CD4-positive, CD25-positive, alpha-beta regulatory T cell (primary cell): Measurements from ENCODE around the gene AFG1L. TPM values are rescaled to one million over a fixed set of nuclear protein-coding genes. Genes with fewer than 3 reads are reported as not detected.

Experiments
- ATAC-seq, 2 donors: fragments of 150-1000 bp; cut with Tn5 transposase; one replicate each; pipeline ENCODE4 v1.10.0; 2021; ENCODE audit warnings: low read depth in 2 of 2, moderate number of reproducible peaks in 2 of 2, moderate library complexity in 1 of 2
- DNase-seq, 3 donors: peaks; one replicate each; pipeline versions ENCODE4 v3.0.0 to v3.0.0-alpha.2; 2012 to 2022; ENCODE audit warnings: mixed read lengths in 1 of 3
- H3K27ac ChIP-seq: one replicate; pipeline ENCODE4 v1.7.0; 2013; ENCODE audit warnings: mild to moderate bottlenecking, low read length; ENCODE audit not compliant: insufficient read depth, poor library complexity, severe bottlenecking
- H3K27me3 ChIP-seq: one replicate; pipeline ENCODE4 v1.7.0; 2013; ENCODE audit warnings: low read length; ENCODE audit not compliant: control insufficient read depth, insufficient read depth
- H3K36me3 ChIP-seq: one replicate; pipeline ENCODE4 v1.7.0; 2013; ENCODE audit warnings: mild to moderate bottlenecking, low read length, moderate library complexity; ENCODE audit not compliant: control insufficient read depth, insufficient read depth
- H3K4me1 ChIP-seq: 2 replicates; pipeline ENCODE4 v1.7.0; 2013; ENCODE audit warnings: mild to moderate bottlenecking, low read length; ENCODE audit not compliant: insufficient read depth, control insufficient read depth, poor library complexity, severe bottlenecking
- H3K4me3 ChIP-seq: one replicate; pipeline ENCODE4 v1.7.0; 2013; ENCODE audit warnings: low read depth, mild to moderate bottlenecking, low read length, moderate library complexity
- H3K9me3 ChIP-seq, 2 experiments: 1 replicate in 1 of 2; 2 replicates in 1 of 2; pipeline ENCODE4 v1.7.0; 2013; ENCODE audit warnings: low read length in 2 of 2, mild to moderate bottlenecking in 1 of 2, moderate library complexity in 1 of 2; ENCODE audit not compliant: control insufficient read depth in 2 of 2
- H3K27ac Mint-ChIP-seq, 3 donors: one replicate each; pipeline ENCODE4 v1.8.0; 2020 to 2022; ENCODE audit warnings: mild to moderate bottlenecking in 3 of 3, mixed read lengths in 3 of 3, moderate library complexity in 2 of 3
- H3K27me3 Mint-ChIP-seq: one replicate; pipeline ENCODE4 v1.8.0; 2022; ENCODE audit warnings: mild to moderate bottlenecking, mixed read lengths
- H3K36me3 Mint-ChIP-seq: one replicate; pipeline ENCODE4 v1.8.0; 2020; ENCODE audit warnings: mixed read lengths
- H3K4me1 Mint-ChIP-seq, 4 donors: one replicate each; pipeline ENCODE4 v1.8.0; 2020 to 2022; ENCODE audit warnings: mixed read lengths in 4 of 4, mild to moderate bottlenecking in 1 of 4
- H3K4me3 Mint-ChIP-seq, 4 donors: one replicate each; pipeline ENCODE4 v1.8.0; 2020 to 2022; ENCODE audit warnings: mild to moderate bottlenecking in 4 of 4, mixed read lengths in 4 of 4, moderate library complexity in 3 of 4
- H3K9me3 Mint-ChIP-seq, 7 donors: one replicate each; pipeline ENCODE4 v1.8.0; 2020 to 2022; ENCODE audit warnings: mixed read lengths in 7 of 7, mild to moderate bottlenecking in 3 of 7, moderate library complexity in 2 of 7
- polyA plus RNA-seq, 4 donors: library from polyadenylated mRNA; unstranded; fragments of 300-500 nt; fragmentation: Illumina TruSeq; gene quantifications; one replicate each; pipeline ENCODE4 v1.2.3, GENCODE V29; 2021
- total RNA-seq: library from RNA; stranded (reverse); gene quantifications from one replicate; pipeline ENCODE4 v1.2.3, GENCODE V29; 2022

The AFG1L gene
- total and polyA plus RNA-seq, 5 donors from 2014 or later = 0.55 to 4.4 (median 2.2) TPM

DNA sequence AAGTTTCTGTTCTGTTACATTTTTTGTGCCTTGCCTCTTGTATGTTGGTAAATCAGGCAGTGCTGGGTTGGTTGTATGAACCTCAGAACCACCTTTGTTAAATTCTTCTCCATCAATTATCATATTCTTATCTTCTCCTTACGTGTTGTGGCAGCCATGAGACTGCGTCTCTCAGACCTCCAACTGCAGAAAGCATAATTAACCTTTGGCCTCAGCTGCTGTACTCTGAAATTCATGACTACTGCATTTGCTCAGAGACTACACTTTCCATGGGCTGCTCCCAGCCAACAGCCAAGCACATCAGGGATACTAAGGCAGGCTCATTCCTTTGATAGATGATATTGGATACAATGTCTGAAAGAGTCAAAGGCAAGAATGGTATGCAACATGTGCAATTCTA lies 18.9 kb upstream of the AFG1L start:
- H3K27me3 Mint-ChIP-seq = peaks cover 26% of the 10 kb centered on the region
- Histone ChIP-seq H3K9me3 (no peaks in the 10 kb centered on the region), H3K4me3 (no peak overlapping the region), H3K27me3 (peaks cover 5% of the 10 kb centered on the region), H3K27ac (no peak overlapping the region), H3K36me3 (no peaks in the 10 kb centered on the region), H3K4me1 (no peaks in the 10 kb centered on the region)
- no peaks in the 10 kb centered on the region for H3K4me1 Mint-ChIP-seq
- no peaks in the 10 kb centered on the region for H3K9me3 Mint-ChIP-seq
- H3K27ac Mint-ChIP-seq = no peak overlapping the region
- no peaks in the 10 kb centered on the region for H3K36me3 Mint-ChIP-seq
- DNase-seq = no peak
- no peak overlapping the region for H3K4me3 Mint-ChIP-seq
- no peak for ATAC-seq

DNA sequence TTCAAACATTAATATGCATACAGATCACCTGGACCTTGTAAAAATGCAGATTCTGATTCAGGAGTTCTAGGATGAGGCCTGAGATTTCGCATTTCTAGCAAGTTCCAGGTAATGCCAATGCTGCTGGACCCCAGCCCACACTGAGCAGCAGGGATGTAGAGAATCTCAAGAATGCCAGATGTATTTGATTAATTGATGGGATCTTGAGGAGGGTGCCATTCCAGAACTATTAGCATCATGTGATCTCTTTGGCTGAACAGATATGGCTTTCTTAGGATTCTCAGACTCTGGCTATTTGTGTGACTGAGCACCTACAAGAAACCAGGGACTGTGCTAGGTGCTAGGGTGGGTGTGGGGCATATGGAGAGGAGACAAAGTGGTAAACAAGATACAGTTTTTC lies 17.6 kb upstream of the AFG1L start:
- no peak overlapping the region for H3K27ac Mint-ChIP-seq
- peaks cover 5% of the 10 kb centered on the region for H3K27me3 ChIP-seq
- DNase-seq (no peak), ATAC-seq (no peak)
- H3K9me3 Mint-ChIP-seq = no peaks in the 10 kb centered on the region
- H3K4me3 ChIP-seq = no peak overlapping the region
- H3K27me3 Mint-ChIP-seq = peaks cover 31% of the 10 kb centered on the region
- H3K4me3 Mint-ChIP-seq = no peak overlapping the region
- H3K9me3 ChIP-seq = no peaks in the 10 kb centered on the region
- no peaks in the 10 kb centered on the region for H3K36me3 ChIP-seq
- H3K4me1 ChIP-seq = no peaks in the 10 kb centered on the region
- H3K36me3 Mint-ChIP-seq = no peaks in the 10 kb centered on the region
- H3K27ac ChIP-seq = no peak overlapping the region
- no peaks in the 10 kb centered on the region for H3K4me1 Mint-ChIP-seq

DNA sequence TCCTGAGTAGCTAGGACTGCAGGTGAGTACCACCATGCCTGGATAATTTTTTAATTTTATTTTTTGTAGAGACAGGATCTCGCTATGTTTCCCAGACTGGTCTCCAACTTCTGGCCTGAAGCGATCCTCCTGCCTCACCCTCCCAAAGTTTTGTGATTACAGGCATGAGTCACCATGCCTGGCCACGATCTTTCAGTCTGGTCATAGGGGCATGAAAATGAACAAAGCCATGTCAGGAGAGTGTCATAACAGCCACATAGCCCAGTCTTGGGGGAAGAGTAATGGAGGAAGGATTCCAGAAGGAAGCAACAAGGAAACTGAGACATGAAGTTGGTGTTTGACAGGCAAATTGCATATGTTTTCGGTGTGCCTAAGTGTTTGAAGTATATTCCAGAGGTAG lies 17.0 kb upstream of the AFG1L start:
- H3K36me3 ChIP-seq = no peaks in the 10 kb centered on the region
- H3K4me1 Mint-ChIP-seq = no peaks in the 10 kb centered on the region
- no peaks in the 10 kb centered on the region for H3K9me3 Mint-ChIP-seq
- H3K27ac Mint-ChIP-seq = no peak overlapping the region
- ATAC-seq (no peak), DNase-seq (no peak)
- H3K36me3 Mint-ChIP-seq = no peaks in the 10 kb centered on the region
- H3K4me3 Mint-ChIP-seq = no peak overlapping the region
- no peaks in the 10 kb centered on the region for H3K4me1 ChIP-seq
- no peak overlapping the region for H3K27ac ChIP-seq
- H3K27me3 Mint-ChIP-seq = peaks cover 31% of the 10 kb centered on the region
- H3K27me3 ChIP-seq = peaks cover 5% of the 10 kb centered on the region
- no peak overlapping the region for H3K4me3 ChIP-seq
- no peaks in the 10 kb centered on the region for H3K9me3 ChIP-seq

DNA sequence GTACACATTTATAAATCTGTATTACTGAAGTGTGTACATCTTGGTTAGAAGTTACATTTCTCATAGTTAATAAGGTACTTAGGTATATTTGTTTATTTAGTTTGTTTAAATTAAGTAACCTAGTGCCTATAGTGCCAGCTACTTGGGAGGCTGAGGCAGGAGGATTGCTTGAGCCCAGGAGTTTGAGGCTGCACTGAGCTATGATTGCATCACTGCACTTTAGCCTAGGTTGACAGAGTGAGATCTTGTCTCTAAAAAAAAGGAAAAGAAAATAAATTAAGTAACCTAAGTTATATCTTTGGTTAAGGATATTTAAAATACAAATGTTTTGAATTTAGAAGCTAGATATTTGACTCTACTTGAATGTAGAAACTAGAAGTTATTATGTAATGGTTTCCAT lies 9.5 kb upstream of the AFG1L start:
- Mint-ChIP-seq H3K4me1 (peaks cover 3 to 17% (median 6%) of the 10 kb centered on the region in 4 donors), H3K9me3 (peaks cover 0 to 3% (median 0%) of the 10 kb centered on the region in 7 donors), H3K27ac (no peak overlapping the region), H3K36me3 (no peaks in the 10 kb centered on the region), H3K4me3 (no peak overlapping the region), H3K27me3 (peaks cover 12% of the 10 kb centered on the region)
- DNase-seq = no peak
- no peak for ATAC-seq
- Histone ChIP-seq H3K27me3 (no peaks in the 10 kb centered on the region), H3K27ac (no peak overlapping the region), H3K9me3 (no peaks in the 10 kb centered on the region), H3K4me3 (no peak overlapping the region), H3K36me3 (no peaks in the 10 kb centered on the region), H3K4me1 (no peaks in the 10 kb centered on the region)

DNA sequence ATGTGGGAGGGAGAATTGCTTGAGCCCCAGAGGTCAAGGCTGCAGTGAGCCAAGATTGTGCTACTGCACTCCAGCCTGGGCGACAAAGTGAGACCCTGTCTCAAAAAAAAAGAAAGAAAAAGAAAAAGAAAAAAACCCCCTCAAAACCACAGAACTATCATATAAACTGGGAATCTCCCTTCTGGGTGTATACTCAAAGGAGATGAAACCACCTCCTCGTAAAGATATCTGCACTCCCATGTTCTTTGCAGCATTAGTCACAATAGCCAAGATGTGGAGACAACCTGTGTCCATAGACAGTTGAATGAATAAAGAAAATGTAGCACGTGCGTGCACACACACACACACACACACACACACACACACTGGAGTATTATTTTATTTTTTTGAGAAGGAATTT lies 8.5 kb upstream of the AFG1L start:
- Mint-ChIP-seq H3K27ac (no peak overlapping the region), H3K9me3 (peaks cover 0 to 3% (median 0%) of the 10 kb centered on the region in 7 donors), H3K27me3 (peaks cover 11% of the 10 kb centered on the region), H3K4me3 (no peak overlapping the region), H3K36me3 (no peaks in the 10 kb centered on the region), H3K4me1 (peaks cover 3 to 17% (median 6%) of the 10 kb centered on the region in 4 donors)
- no peak overlapping the region for H3K27ac ChIP-seq
- no peak for DNase-seq
- H3K36me3 ChIP-seq = no peaks in the 10 kb centered on the region
- no peaks in the 10 kb centered on the region for H3K27me3 ChIP-seq
- no peaks in the 10 kb centered on the region for H3K4me1 ChIP-seq
- H3K9me3 ChIP-seq = no peaks in the 10 kb centered on the region
- no peak for ATAC-seq
- H3K4me3 ChIP-seq = no peak overlapping the region

DNA sequence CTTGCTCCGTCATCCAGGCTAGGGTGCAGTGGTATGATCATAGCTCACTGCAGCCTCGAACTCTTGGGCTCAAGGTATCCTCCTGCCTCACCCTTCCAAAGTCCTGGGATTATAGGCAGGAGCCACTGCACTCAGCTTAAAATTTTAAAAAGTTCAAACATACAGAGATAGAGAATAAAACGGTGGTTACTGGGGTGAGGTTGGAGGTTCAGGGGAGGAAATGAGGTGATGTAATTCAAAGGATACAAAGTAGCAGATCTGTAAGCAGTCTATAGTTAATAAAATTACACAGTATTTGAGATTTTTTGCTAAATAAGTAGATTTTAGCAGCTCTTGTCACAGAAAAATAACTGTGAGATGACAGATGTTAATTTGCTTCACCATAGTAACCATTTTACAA lies 7.5 kb upstream of the AFG1L start:
- peaks cover 3 to 17% (median 6%) of the 10 kb centered on the region in 4 donors for H3K4me1 Mint-ChIP-seq
- Histone ChIP-seq H3K27ac (no peak overlapping the region), H3K4me1 (no peaks in the 10 kb centered on the region), H3K36me3 (no peaks in the 10 kb centered on the region), H3K4me3 (no peak overlapping the region), H3K9me3 (no peaks in the 10 kb centered on the region), H3K27me3 (no peaks in the 10 kb centered on the region)
- DNase-seq (peak in 1 of 3 donors; percentile 42), ATAC-seq (no peak)
- H3K4me3 Mint-ChIP-seq = no peak overlapping the region
- H3K27ac Mint-ChIP-seq = no peak overlapping the region
- H3K36me3 Mint-ChIP-seq = no peaks in the 10 kb centered on the region
- peaks cover 0 to 3% (median 0%) of the 10 kb centered on the region in 7 donors for H3K9me3 Mint-ChIP-seq
- H3K27me3 Mint-ChIP-seq = peaks cover 5% of the 10 kb centered on the region

DNA sequence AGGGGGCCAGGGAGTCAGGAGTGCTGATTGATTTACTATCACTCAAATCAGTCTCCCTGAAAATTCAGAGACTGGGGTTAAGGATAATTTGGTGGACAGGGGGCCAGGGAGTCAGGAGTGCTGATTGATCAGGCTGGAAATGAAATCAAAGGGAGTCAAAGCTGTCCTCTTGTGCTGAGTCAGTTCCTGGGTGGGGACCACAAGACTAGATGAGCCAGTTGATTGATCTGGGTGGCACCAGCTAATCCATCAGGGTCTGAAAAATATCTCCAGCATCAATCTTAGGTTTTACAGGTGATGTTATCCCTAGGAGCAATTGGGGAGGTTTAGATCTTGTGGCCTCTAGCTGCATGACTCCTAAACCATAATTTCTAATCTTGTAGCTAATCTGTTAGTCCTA lies 6.1 kb upstream of the AFG1L start:
- H3K36me3 ChIP-seq = no peaks in the 10 kb centered on the region
- Mint-ChIP-seq H3K36me3 (no peaks in the 10 kb centered on the region), H3K4me1 (peaks cover 3 to 17% (median 6%) of the 10 kb centered on the region in 4 donors), H3K27ac (peak overlapping the region in 1 of 3 donors; percentile 11), H3K27me3 (peaks cover 5% of the 10 kb centered on the region), H3K4me3 (peak overlapping the region in 1 of 4 donors; percentile 11), H3K9me3 (peaks cover 0 to 3% (median 0%) of the 10 kb centered on the region in 7 donors)
- no peaks in the 10 kb centered on the region for H3K9me3 ChIP-seq
- peak in 1 of 3 donors; percentile 66 for DNase-seq
- H3K27ac ChIP-seq = no peak overlapping the region
- no peak for ATAC-seq
- no peak overlapping the region for H3K4me3 ChIP-seq
- H3K27me3 ChIP-seq = no peaks in the 10 kb centered on the region
- no peaks in the 10 kb centered on the region for H3K4me1 ChIP-seq

DNA sequence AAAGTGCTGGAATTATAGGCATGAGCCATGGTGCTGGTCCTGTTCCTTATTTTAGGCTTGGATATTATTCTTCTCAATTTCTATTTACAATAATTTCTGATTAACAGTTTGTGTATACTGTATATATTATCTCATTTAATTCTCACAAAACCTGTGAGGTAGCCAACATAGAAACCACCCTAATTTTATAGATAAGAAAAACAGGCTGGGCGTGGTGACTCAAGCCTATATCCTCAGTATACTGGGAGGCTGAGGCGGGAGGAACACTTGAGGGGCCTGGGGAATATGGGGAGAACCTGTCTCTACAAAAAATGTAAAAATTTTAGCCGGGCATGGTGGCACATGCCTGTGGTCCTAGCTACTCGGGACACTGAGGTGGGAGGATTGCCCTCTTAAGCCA lies 3.8 kb upstream of the AFG1L start:
- DNase-seq (no peak), ATAC-seq (no peak)
- Mint-ChIP-seq H3K4me1 (peaks cover 10 to 32% (median 18%) of the 10 kb centered on the region in 4 donors), H3K36me3 (no peaks in the 10 kb centered on the region), H3K4me3 (no peak overlapping the region), H3K9me3 (peaks cover 0 to 5% (median 0%) of the 10 kb centered on the region in 7 donors), H3K27me3 (peaks cover 16% of the 10 kb centered on the region), H3K27ac (no peak overlapping the region)
- Histone ChIP-seq H3K36me3 (no peaks in the 10 kb centered on the region), H3K27me3 (no peaks in the 10 kb centered on the region), H3K4me3 (no peak overlapping the region), H3K4me1 (peaks cover 15% of the 10 kb centered on the region), H3K9me3 (no peaks in the 10 kb centered on the region), H3K27ac (no peak overlapping the region)
